Activated T-helper 17 cell treated with anti-CD3 and anti-CD28 coated beads, Interleukin-2, amount 50 U/mL, for 72 hours (primary cell): ENCODE data around the gene UTS2B. TPM values are rescaled to one million over a fixed set of nuclear protein-coding genes. Genes with fewer than 3 reads are reported as not detected.

Experiments used
- ATAC-seq: fragments of 150-1000 bp; cut with Tn5 transposase; replicated peaks from 2 replicates; pipeline ENCODE4 v1.10.0; 2021; ENCODE audit warnings: mild to moderate bottlenecking, moderate library complexity
- H3K27ac Mint-ChIP-seq: one replicate; pipeline ENCODE4 v1.8.0; 2022; ENCODE audit warnings: mixed read lengths
- H3K27me3 Mint-ChIP-seq: one replicate; pipeline ENCODE4 v1.8.0; 2022; ENCODE audit warnings: mixed read lengths
- H3K36me3 Mint-ChIP-seq: one replicate; pipeline ENCODE4 v1.8.0; 2022; ENCODE audit warnings: low read depth, mild to moderate bottlenecking, mixed read lengths
- H3K4me1 Mint-ChIP-seq: one replicate; pipeline ENCODE4 v1.8.0; 2022; ENCODE audit warnings: mixed read lengths
- H3K4me3 Mint-ChIP-seq: one replicate; pipeline ENCODE4 v1.8.0; 2022; ENCODE audit warnings: mild to moderate bottlenecking, mixed read lengths
- H3K9me3 Mint-ChIP-seq: one replicate; pipeline ENCODE4 v1.8.0; 2022; ENCODE audit warnings: mixed read lengths
- total RNA-seq, 2 donors: library from RNA; stranded (reverse); gene quantifications; one replicate each; pipeline ENCODE4 v1.2.3, GENCODE V29; 2022

Gene UTS2B
- total RNA-seq, 2 donors from 2014 or later, result not detected

- Mint-ChIP-seq H3K4me1 (peaks cover 8% of the 10 kb centered on the region), H3K9me3 (no peaks in the 10 kb centered on the region)
- no peak for ATAC-seq
Observed at GRCh38 chr3:191360620-191361019, 30.3 kb upstream of the UTS2B start.

GRCh38 chr3:191358929-191359328, 28.6 kb upstream of the UTS2B start:
- H3K4me3 Mint-ChIP-seq, result peak overlapping the region; percentile 9
- H3K36me3 Mint-ChIP-seq, result peaks cover 28% of the 10 kb centered on the region
- no peaks in the 10 kb centered on the region for H3K9me3 Mint-ChIP-seq
- peak; percentile 69 for ATAC-seq
- H3K27ac Mint-ChIP-seq, result no peak overlapping the region
- H3K4me1 Mint-ChIP-seq, result peaks cover 8% of the 10 kb centered on the region
- H3K27me3 Mint-ChIP-seq, result no peaks in the 10 kb centered on the region

More at GRCh38 chr3:191360620-191361019, 30.3 kb upstream of the UTS2B start:
- Mint-ChIP-seq H3K4me3 (no peak overlapping the region), H3K36me3 (peaks cover 34% of the 10 kb centered on the region), H3K27me3 (no peaks in the 10 kb centered on the region), H3K27ac (no peak overlapping the region)

GRCh38 chr3:191357909-191358308, 27.6 kb upstream of the UTS2B start:
- H3K9me3 Mint-ChIP-seq, result no peaks in the 10 kb centered on the region
- H3K4me1 Mint-ChIP-seq, result peaks cover 8% of the 10 kb centered on the region
- H3K36me3 Mint-ChIP-seq, result peaks cover 28% of the 10 kb centered on the region
- H3K4me3 Mint-ChIP-seq, result no peak overlapping the region
- H3K27me3 Mint-ChIP-seq, result no peaks in the 10 kb centered on the region
- no peak overlapping the region for H3K27ac Mint-ChIP-seq
- no peak for ATAC-seq

- Mint-ChIP-seq H3K27ac (no peak overlapping the region), H3K4me1 (peaks cover 8% of the 10 kb centered on the region), H3K9me3 (no peaks in the 10 kb centered on the region), H3K27me3 (no peaks in the 10 kb centered on the region), H3K36me3 (peaks cover 28% of the 10 kb centered on the region), H3K4me3 (no peak overlapping the region)
- ATAC-seq, result no peak
Observed at GRCh38 chr3:191356631-191357439, 26.5 kb upstream of the UTS2B start.

DNA sequence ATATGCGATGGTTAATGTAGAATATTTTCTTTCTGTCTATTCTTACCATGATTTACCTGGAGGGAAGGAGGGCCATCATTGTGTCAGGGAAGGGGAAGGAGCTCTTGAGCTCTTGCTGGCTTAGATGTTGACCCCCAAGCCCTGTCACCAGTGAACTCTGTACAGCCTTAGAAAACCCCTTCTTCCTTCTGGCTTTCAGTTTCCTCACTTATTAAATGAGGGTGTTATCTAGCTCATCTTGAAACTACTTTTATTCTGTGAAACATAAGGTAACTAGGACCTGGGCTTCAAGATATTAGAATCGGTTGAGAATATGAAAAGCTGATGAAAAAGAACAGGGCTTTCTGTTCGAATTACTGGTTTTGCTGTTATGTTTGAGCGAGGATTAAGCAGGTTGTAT, 25.1 kb upstream of the UTS2B start:
- Mint-ChIP-seq H3K9me3 (no peaks in the 10 kb centered on the region), H3K27ac (no peak overlapping the region)
- peak; percentile 43 for ATAC-seq

GRCh38 chr3:191353022-191353777, 22.9 kb upstream of the UTS2B start:
- no peaks in the 10 kb centered on the region for H3K9me3 Mint-ChIP-seq
- H3K36me3 Mint-ChIP-seq, result peaks cover 4% of the 10 kb centered on the region
- H3K27me3 Mint-ChIP-seq, result no peaks in the 10 kb centered on the region
- ATAC-seq, result no peak
- no peak overlapping the region for H3K4me3 Mint-ChIP-seq
- no peaks in the 10 kb centered on the region for H3K4me1 Mint-ChIP-seq
- no peak overlapping the region for H3K27ac Mint-ChIP-seq

More for the DNA sequence above, 25.1 kb upstream of the UTS2B start:
- Mint-ChIP-seq H3K4me1 (peaks cover 8% of the 10 kb centered on the region), H3K36me3 (peaks cover 24% of the 10 kb centered on the region), H3K27me3 (no peaks in the 10 kb centered on the region), H3K4me3 (no peak overlapping the region)

- H3K9me3 Mint-ChIP-seq, result no peaks in the 10 kb centered on the region
- ATAC-seq, result no peak
- no peak overlapping the region for H3K4me3 Mint-ChIP-seq
Observed at GRCh38 chr3:191352014-191352413, 21.7 kb upstream of the UTS2B start.

GRCh38 chr3:191350396-191351090, 20.2 kb upstream of the UTS2B start:
- H3K36me3 Mint-ChIP-seq, result no peaks in the 10 kb centered on the region

More at GRCh38 chr3:191352014-191352413, 21.7 kb upstream of the UTS2B start:
- H3K27ac Mint-ChIP-seq, result no peak overlapping the region
- H3K27me3 Mint-ChIP-seq, result no peaks in the 10 kb centered on the region
- no peaks in the 10 kb centered on the region for H3K36me3 Mint-ChIP-seq
- no peaks in the 10 kb centered on the region for H3K4me1 Mint-ChIP-seq

GRCh38 chr3:191348098-191348497, 17.8 kb upstream of the UTS2B start:
- no peaks in the 10 kb centered on the region for H3K4me1 Mint-ChIP-seq
- no peak overlapping the region for H3K27ac Mint-ChIP-seq
- H3K27me3 Mint-ChIP-seq, result no peaks in the 10 kb centered on the region
- H3K9me3 Mint-ChIP-seq, result no peaks in the 10 kb centered on the region
- peak; percentile 29 for ATAC-seq
- no peaks in the 10 kb centered on the region for H3K36me3 Mint-ChIP-seq
- no peak overlapping the region for H3K4me3 Mint-ChIP-seq

More at GRCh38 chr3:191350396-191351090, 20.2 kb upstream of the UTS2B start:
- Mint-ChIP-seq H3K4me1 (no peaks in the 10 kb centered on the region), H3K9me3 (no peaks in the 10 kb centered on the region), H3K27me3 (no peaks in the 10 kb centered on the region), H3K27ac (no peak overlapping the region), H3K4me3 (no peak overlapping the region)
- no peak for ATAC-seq

- no peak overlapping the region for H3K27ac Mint-ChIP-seq
- no peaks in the 10 kb centered on the region for H3K27me3 Mint-ChIP-seq
- H3K4me3 Mint-ChIP-seq, result no peak overlapping the region
- no peaks in the 10 kb centered on the region for H3K36me3 Mint-ChIP-seq
- H3K4me1 Mint-ChIP-seq, result no peaks in the 10 kb centered on the region
- ATAC-seq, result no peak
- H3K9me3 Mint-ChIP-seq, result no peaks in the 10 kb centered on the region
Observed at GRCh38 chr3:191347228-191347627, 16.9 kb upstream of the UTS2B start.

DNA sequence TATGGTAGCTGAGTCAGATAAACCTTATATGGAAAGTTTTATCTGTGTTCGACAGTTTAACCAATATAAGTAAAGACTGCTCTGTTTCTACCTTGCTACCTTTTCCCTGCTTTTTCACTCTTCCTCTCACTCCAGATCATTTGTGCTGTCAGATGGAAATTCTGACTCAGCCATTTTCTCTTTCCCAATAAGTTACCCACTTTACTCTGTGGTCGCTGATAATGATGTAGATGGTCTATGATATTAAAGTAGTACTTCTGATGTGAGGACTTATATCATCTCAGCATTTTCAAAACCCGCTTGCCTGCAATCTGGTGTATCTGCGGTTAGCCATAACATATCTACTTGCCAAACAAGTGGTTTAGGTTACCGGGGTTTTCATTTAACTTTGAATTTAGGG, 15.0 kb upstream of the UTS2B start:
- no peaks in the 10 kb centered on the region for H3K27me3 Mint-ChIP-seq
- no peak overlapping the region for H3K4me3 Mint-ChIP-seq
- no peaks in the 10 kb centered on the region for H3K9me3 Mint-ChIP-seq
- no peaks in the 10 kb centered on the region for H3K4me1 Mint-ChIP-seq
- peak; percentile 14 for ATAC-seq
- no peak overlapping the region for H3K27ac Mint-ChIP-seq
- H3K36me3 Mint-ChIP-seq, result no peaks in the 10 kb centered on the region

GRCh38 chr3:191343913-191344312, 13.6 kb upstream of the UTS2B start:
- Mint-ChIP-seq H3K9me3 (no peaks in the 10 kb centered on the region), H3K36me3 (no peaks in the 10 kb centered on the region), H3K27ac (no peak overlapping the region), H3K27me3 (no peaks in the 10 kb centered on the region), H3K4me1 (no peaks in the 10 kb centered on the region), H3K4me3 (no peak overlapping the region)
- no peak for ATAC-seq

DNA sequence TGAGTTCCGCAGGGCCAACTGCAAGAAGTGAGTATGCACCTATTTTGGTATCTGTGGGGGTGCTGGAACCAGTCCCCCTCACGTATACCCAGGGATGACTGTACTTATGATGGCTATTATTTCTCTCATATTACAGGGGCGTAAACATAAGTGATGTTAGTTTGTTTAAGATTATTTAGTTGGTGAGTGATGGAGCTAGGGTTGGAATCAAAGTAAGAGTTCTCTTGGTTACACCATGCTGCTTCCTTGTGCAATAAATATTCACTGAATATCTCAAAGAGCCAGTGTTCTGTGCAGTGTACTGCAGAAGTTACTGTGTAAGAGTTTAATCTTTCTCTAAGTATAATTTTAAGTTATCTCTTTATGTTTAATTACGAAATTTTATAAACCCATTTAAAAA, 12.8 kb upstream of the UTS2B start:
- no peak for ATAC-seq
- no peaks in the 10 kb centered on the region for H3K4me1 Mint-ChIP-seq
- no peaks in the 10 kb centered on the region for H3K27me3 Mint-ChIP-seq

GRCh38 chr3:191342411-191342810, 12.1 kb upstream of the UTS2B start:
- Mint-ChIP-seq H3K4me1 (no peaks in the 10 kb centered on the region), H3K27me3 (no peaks in the 10 kb centered on the region)
- no peak for ATAC-seq

More for the DNA sequence above, 12.8 kb upstream of the UTS2B start:
- H3K9me3 Mint-ChIP-seq, result no peaks in the 10 kb centered on the region
- H3K4me3 Mint-ChIP-seq, result no peak overlapping the region
- no peaks in the 10 kb centered on the region for H3K36me3 Mint-ChIP-seq
- H3K27ac Mint-ChIP-seq, result no peak overlapping the region

More at GRCh38 chr3:191342411-191342810, 12.1 kb upstream of the UTS2B start:
- no peak overlapping the region for H3K27ac Mint-ChIP-seq
- no peaks in the 10 kb centered on the region for H3K9me3 Mint-ChIP-seq
- H3K4me3 Mint-ChIP-seq, result no peak overlapping the region
- H3K36me3 Mint-ChIP-seq, result no peaks in the 10 kb centered on the region
